EH (cell line): ENCODE results near the gene ZNF444.
"Not testable (repeated sequence)": the region's sequence is repeated elsewhere in the genome, so short reads cannot be mapped to it uniquely, and the experiment has no call there.

Experiments
- DNase-seq: peaks from one replicate; pipeline ENCODE4 v3.0.0-alpha.2; 2015; ENCODE audit warnings: low read depth

The ZNF444 gene

DNA sequence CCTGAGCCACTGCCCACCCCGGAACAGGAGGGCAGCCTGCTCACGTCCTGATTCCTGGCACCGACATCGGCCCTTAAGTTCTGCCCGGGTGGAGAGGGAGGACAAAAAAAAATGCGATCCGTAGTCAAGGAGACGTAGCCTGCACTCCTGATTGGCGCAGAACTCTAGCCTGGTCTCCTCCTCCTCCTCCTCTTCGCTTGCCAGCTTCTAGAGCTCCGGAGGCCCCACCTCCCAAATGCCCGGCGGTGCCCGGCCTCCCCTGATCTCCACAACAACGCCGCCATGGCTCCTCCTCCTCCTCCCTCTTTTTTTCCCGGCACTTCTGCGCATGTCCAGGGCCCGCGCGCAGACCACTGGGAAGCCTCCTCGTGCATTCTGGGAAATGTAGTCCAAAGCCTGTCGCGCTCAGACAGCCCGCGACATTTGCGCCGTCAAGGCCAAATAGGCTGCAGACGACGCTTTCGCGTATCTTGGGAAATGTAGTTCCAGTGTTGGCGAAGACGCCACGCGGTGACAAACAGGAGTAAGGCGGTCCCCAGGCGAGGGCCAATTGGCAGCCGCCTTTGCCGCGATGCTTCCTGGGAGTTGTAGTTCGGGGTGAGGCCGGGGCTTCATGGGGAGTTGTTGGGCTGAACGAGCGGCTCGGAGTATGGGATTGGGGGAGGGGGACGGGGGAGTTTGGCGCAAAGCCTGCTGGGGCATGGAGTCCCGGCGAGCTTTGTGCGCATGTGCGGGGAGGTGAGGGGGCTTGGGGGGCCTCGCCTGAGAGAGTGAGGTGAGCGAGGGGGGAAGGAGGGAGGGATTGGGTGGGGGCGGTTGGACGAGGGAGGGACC lies at the start of gene ZNF444:
TSS of gene ZNF444 (plus strand) at position 705 of the 834 bp plus-strand sequence. CDS start 5,625 bp downstream, outside the sequence.
- peak; percentile 100 for DNase-seq

DNA sequence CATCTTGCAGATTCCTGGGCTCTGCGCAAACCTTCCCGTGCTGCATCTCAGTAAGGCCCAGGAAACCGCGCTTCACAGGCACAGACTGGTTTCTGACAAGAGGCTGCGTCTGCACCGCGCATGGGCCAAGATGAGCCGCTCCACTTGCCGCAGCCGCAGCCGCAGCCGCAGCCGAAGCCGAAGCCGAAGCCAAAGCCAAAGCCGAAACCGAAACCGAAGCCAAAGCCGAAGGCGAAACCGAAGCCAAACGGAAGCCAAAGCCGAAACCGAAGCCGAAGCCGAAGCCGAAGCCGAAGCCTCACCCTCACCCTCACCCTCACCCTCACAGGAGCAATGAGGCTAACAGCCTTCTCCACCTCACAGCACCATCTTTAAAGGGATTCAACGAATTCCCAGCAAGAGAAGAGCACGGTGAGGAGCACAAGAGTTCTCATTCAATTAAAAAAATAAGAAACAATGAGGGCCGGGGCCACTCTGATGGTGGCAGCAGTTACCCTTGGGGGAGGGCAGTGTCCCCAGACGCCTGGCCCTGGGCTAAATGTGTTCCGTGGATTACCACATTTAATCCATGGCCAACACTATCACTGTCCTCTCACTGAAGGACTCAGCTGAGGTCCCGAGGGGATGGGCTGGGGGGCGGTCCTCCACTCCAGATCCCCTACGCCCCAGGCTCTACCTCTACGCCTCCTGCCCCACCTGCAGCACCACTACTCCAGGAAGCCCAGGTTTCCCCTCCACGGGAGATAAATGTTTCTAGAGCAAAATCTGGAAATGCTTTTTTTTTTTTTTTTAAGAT lies 49.1 kb upstream of the ZNF444 start:
- no peak for DNase-seq

DNA sequence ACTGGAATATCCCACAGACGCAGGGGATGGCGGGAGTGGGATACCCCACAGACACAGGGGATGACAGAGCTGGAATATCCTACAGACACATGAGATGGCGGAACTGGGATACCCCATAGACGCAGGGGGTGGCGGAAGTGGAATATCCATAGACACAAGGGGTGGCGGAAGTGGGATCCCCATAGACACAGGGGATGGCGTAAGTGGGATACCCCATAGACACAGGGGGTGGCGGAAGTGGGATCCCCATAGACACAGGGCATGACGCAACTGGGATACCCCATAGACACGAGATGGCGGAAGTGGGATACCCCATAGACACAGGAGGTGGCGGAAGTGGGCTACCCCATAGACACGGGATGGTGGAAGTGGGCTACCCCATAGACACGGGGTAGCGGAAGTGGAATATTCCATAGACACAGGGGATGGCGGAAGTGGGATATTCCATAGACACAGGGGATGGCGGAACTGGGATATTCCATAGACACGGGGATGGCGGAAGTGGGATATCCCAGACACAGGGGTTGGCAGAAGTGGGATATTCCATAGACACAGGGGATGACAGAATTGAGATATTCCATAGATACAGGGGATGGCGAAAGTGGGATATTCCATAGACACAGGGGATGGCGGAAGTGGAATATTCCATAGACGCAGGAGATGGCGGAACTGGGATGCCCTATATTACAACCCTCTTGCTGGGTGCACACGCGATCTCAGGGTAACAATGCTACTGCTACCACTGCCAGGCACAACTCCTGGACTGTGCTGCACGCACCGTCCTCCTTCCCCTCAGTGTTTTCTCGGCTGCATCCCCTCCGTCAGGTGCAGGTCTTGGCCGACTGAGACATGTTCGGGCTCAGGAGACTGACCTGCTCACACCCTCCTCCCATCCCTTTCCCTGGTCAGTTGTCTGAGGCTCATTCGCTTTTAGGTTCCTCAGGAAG lies 48.1 kb upstream of the ZNF444 start:
- DNase-seq, result no peak

DNA sequence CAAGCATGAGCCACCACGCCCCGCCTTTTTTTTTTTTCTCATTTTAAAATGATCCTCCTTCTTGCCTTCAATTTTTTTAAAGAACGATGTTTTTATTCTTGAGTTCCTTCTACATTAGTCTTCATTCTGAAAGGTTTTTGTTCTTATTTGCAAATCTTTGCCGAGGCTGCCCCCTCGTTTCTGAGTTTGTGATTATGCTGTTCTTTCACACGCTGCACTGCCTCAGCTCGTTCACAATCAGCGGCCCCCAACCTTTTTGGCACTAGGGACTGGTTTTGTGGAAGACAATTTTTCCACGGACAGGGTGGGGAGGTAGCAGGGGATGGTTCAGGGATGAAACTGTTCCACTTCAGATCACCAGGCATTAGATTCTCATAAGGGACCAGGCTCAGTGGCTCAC lies 46.6 kb upstream of the ZNF444 start:
- DNase-seq, result no peak

DNA sequence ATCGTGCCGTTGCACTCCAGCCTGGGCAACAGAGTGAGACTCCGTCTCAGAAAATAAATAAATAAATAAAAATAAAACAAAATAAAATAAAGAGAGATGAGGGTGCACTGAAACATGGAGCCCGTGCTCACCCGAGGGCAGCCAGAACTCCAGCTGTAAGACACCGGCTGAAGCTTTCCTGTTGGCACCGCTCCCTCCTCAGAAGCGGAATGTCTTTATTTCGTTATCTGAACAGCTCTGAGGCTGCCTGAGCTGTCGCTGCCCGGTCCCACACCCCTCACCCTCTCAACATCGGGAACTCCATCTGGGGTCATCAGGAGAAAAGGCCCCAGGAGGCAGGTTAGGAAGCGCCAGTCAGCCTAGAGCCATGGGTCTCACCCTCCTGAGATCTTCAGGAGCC lies 44.4 kb upstream of the ZNF444 start:
- DNase-seq, result no peak

DNA sequence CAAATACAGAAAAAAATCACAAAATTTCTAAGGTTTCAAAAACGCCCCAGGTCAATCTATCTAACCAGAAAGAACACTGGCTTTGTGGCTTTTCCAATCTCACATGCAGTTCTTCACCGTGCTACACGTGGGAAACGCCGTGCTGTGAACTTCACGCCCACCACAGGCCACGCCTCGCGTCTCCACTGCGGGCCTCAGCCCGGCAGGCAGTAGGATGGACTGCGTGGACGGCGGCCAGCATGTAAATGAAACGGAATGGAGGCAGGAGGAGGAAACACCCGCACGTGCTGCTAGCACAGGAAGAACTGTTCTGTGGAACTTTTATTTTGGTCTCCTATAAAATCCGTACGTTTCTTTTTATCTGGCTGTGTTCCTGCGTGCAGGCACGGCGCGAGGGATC lies 43.8 kb upstream of the ZNF444 start:
- no peak for DNase-seq

DNA sequence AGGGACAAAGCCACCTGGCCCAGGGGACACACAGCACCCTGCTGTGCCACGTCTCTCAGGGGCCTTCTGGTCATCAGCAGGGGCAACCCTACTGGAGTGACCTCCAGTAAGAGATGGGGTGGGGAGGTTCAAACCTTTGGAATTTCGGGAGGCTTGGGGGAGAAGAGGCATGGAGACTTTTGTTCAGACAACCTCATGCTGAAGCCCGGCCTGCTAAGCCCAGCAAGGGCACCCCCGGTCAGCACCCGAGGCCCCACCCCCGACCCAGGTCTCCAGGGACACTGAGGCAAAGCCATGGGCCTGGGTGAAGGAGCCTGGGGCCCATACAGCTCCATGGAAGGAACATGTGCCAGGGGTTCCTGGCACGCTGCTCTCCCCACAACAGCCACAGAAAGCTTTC lies 43.3 kb upstream of the ZNF444 start:
- no peak for DNase-seq

DNA sequence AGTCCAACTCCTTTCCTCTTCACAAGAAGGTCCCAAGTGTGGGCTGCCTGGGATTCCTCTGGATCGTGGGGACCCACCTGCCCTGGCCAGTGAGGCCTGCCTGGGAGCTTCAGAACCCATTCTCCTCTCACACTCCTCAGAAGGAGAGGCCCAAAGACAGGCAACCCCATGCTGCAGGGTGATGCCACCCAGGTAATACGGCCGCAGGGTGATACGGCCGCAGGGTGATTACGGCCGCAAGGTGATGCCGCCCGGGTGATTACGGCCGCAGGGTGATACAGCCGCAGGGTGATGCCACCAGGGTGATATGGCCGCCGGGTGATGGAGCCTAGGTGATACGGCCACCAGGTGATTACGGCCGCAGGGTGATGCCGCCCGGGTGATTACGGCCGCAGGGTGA lies 42.9 kb upstream of the ZNF444 start:
- not testable (repeated sequence) for DNase-seq

DNA sequence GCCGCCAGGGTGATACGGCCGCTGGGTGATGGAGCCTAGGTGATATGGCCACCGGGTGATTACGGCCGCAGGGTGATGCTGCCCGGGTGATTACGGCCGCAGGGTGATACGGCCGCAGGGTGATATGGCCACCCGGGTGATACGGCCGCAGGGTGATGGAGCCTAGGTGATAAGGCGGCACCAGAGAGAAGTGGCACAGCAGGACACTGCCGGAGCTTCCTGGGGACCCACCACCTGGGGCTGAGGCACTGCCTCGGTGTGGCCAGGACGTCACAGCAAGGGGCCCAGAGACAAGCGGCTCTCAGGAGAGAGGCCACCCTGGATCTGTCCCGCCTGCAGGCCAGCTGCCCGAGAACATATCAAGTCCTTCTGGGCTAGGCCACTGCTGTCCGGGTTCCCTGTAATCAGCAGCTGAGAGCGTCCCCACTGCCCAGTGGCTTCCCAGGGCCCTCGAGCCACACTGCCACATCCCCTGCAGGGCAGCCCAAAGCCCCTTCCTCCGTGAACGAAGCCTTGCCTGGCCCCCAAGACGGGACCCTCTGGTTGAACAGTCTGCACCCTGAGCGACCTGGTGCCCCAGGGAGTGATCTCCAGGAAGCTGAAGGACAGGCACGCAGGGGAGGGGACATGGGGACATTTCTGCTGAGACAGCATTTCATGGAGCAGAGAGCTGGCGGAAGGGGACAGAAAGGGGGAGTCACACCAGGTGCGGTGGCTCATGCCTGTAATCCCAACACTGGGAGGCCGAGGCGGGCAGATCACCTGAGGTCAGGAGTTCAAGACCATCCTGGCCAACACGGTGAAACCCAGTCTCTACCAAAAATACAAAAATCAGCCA lies 42.1 kb upstream of the ZNF444 start:
- no peak for DNase-seq

DNA sequence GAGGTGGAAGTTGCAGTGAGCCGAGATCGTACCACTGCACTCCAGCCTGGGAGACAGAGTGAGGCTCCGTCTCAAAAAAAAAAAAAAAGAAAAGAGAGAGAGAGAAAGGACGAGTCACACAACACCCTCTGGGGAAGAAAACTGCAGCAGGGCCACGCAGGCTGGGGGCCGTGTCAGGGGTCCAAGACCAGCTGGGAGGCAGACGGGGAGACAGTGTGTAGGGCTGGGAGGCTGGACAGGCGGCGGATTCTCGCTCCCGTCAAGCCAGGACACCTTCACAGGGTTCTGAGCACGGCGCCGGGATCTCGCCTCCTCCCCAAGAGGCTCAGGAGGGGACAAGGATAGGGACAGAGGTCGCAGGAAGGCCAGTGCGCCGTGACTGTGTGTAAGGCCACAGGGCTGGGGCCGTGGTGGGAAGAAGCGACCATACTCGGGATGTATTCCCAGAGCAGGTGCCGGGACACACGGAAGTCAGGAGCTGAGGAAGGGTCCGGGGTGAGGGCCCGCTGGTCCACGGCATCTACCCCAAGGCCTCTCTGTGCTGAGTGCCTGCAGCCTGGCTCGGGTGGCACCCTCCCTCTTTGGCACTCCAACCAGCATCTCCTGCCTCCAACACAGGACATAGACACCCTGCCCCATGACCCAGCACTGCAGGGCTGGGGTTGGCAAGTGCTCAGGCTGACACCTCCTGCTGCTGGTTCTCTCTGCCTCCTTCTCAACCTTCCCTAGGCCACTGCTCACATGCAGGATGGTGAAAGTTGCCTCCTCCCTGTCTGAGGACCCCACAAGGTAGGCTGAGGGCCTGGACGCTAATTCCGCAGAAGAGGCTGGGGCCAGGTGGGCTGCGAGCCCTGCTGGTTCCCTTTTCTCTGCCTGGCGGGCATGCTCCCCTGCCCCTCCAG lies 41.2 kb upstream of the ZNF444 start:
- no peak for DNase-seq

DNA sequence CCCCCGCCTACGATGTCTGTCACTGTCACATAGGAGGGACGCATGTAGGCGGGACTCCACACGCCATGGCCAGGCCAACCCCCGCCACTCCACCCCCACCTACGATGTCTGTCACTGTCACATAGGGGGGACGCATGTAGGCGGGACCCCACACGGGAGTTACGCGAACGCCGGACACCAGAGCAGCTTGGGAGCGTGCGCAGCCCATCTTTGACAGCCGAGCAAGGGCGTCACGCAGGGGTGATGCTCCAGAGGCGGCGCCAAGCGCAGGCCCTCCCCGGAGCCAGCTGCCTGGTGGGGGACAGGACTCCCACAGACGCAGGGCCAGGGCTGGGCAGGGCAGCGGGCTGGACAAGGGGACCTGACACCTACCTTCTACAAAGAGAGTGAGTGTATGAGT lies 40.0 kb upstream of the ZNF444 start:
- DNase-seq, result no peak

DNA sequence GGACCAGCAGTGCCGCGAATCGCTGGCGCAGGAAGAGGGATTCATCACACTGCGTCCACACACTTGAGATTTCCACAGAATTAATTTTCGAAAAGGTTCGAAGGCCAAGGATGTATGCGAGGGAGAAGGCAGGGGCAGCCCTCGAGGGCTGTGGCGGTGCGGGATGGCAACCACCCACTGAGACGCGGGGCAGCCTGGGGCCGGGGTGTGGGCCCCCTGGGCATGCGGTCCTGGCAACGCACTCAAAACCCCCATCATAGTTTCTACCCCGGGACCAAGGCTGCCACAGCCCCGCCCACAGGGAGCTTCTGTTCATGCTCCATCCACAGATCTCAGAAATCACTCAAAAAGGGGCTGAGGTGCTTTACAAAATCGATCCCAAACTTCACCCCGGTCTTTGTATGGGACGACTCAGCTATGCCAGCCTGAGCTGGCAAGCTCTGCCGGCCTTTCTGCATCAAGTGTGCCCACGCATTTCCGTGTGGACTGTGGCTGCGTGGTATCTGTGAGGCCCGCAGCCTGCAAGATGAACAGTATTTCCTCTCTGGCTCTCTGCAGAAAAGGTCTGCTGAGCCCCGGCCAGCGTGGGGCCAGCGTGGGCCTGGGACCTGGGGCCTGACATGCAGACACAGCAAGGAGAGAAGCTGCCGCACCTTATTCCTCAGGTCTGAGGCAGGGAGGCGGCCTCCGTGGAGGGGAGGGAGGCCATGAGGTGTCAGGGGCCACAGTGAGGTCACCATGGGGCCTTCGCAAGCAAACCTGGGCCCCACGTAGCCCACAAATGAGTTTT lies 39.1 kb upstream of the ZNF444 start:
- DNase-seq, result no peak

DNA sequence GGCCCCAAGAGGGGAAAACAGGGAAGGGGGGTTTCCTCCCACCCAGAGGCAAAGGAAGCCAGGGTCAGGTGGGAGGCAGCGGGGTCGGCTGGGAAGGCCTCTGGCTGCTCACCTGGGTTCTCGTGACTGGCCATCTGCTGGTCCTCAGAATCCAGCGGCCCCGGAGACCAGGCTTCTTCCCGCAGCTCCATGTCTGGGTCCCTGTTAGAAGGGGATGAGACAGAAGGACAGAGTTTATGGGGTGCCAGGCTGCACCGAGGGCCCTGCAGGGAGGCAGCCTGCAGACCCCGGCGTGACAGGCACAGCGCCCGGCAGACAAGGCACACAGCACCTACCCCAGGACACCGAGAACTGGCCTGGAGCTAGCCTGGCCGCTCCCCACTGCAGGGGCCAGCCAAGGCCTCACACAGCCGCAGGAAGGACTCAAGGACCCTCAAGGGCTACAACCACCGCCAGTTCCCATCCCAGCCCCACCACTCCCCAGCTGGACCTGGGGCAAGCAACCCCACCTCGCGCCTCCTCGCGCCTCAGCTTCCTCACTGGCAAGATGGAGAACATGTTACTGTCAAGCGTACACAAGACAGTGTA lies 38.0 kb upstream of the ZNF444 start:
- no peak for DNase-seq

DNA sequence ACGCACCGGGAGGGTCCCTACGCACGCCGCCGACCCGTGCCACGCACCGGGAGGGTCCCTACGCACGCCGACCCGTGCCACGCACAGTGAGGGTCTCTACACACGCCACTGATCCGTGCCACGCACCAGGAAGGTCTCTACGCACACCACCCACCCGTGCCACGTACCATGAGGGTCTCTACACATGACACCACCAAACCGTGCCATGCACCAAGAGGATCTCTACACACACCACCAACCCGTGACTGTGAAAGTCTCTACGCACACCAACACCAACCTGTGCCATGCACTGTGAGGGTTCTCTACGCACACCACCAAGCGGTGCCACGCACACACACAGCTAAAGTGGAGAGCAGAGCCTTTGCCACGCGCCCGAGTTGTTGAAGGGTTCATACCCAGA lies 36.7 kb upstream of the ZNF444 start:
- DNase-seq, result no peak

DNA sequence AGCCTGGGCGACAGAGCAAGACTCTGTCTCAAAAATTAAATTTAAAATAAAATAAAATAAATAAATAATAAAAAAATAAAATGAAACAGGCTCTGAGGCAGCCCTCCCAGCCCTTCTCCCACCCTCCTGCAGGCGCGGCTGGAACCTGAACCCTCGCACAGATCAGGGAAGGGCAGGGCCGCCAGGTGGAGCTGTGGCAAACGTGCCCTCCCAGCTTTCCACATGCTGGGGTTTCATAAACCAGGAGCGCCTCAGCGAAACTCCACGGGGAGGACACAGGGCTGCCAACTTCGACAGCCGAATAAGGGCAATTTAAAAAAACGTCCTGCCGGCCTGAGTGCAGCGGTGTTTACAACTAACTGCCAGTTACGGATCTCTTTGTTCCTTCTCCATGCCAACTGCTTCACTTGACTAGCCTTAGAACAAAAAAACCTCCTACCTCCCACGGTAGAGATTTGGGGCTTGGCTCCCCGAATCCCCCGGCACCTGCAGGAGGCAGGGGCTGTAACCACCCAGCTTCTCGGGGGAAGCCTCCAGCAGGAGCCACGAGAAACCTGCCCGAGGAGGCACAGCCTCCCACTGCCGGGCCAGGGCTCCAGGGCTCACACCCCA lies 35.9 kb upstream of the ZNF444 start:
- no peak for DNase-seq

DNA sequence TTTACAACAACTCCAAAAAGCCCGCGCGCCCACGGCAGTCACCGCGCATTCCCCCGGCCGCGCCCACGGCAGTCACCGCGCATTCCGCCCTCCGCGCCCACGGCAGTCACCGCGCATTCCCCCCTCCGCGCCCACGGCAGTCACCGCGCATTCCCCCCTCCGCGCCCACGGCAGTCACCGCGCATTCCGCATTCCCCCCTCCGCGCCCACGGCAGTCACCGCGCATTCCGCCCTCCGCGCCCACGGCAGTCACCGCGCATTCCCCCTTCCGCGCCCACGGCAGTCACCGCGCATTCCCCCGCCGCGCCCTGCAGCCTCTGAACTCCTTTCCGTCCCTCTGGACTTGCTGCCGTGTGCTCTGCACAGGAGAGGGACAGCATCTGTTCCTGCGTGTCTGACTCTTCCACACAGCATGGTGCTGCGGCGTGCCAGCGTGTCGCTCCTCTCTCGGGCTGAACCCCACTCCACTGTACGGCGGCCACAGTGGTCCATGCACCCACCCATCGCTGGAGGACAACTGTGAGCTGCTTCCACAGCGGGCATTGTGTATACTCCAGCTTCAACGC lies 35.2 kb upstream of the ZNF444 start:
- DNase-seq, result not testable (repeated sequence)

DNA sequence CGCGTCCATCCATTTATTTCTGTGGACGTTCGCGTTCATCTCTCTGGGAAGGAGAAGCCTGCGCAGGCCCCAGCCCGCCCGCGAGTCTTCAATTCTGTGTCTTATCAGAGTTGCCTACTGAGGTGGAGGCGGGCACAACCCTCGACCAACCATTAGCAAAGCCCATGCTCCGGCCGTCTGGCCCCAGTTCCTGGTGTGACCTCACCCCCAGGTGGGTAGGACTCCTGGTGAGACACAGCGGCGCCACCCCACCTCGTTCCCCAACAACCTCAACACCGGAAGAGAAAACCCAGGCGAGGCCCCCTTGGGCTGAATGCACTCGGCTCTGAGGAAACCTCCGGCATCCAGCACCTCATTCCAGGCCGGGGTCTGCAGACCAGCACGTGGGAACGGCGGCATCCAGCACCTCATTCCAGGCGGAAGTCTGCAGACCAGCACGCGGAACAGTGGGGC lies 34.7 kb upstream of the ZNF444 start:
- DNase-seq, result no peak

DNA sequence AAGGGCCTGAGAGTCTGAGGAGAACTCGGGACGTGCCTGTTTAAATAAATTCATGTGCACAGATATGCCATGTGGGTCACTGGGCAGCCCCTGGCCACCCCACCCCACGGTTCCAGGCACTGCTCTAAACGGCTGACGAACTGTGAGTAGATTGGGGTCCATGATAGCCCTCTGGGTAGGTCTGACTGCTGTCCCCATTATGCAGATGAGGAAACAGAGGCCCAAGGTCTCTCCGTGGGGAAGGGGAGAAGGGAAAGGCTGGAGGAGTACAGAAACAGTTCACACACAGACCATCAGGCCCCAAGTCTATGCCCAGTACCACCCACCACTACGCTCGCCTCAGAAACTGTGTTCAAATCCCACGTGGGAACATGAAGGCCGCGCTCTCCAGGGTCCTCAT lies 34.1 kb upstream of the ZNF444 start:
- DNase-seq, result no peak
